Stimulated activated CD8-positive, alpha-beta memory T cell treated with anti-CD3 and anti-CD28 coated beads, Interleukin-2, amount 100 ng/mL, for 1 hour (primary cell): ENCODE results near the gene FSTL3.
"Not testable (repeated sequence)": the region's sequence is repeated elsewhere in the genome, so short reads cannot be mapped to it uniquely, and the experiment has no call there.

Experiments used
- DNase-seq, 2 donors: peaks; one replicate each; pipeline ENCODE4 v3.0.0-alpha.2; 2020; ENCODE audit warnings: low read depth in 2 of 2

The FSTL3 gene

GRCh38 chr19:676339-677105 is at the start of gene FSTL3:
TSS of gene FSTL3 (plus strand) at chr19:676392. CDS start at chr19:676424, 32 bp downstream.
- DNase-seq, result no peak

- not testable (repeated sequence) for DNase-seq
Observed at GRCh38 chr19:626566-626965, 49.6 kb upstream of the FSTL3 start.

- DNase-seq, result no peak
Observed at GRCh38 chr19:628168-628567, 48.0 kb upstream of the FSTL3 start.

GRCh38 chr19:629515-629914 is 46.7 kb upstream of the FSTL3 start:
- not testable (repeated sequence) for DNase-seq

GRCh38 chr19:629961-630714 is 46.1 kb upstream of the FSTL3 start:
- no peak for DNase-seq

GRCh38 chr19:632579-633067 is 43.6 kb upstream of the FSTL3 start:
- no peak for DNase-seq

- peak; percentile 91 to 92 for DNase-seq
Observed at GRCh38 chr19:633068-633785, 43.0 kb upstream of the FSTL3 start, which contains the start of gene POLRMT. TSS of gene POLRMT (minus strand) at chr19:633537. CDS start at chr19:633512, 25 bp downstream.

GRCh38 chr19:633786-634639 is 42.2 kb upstream of the FSTL3 start:
- DNase-seq, result no peak

GRCh38 chr19:634975-635652 is 41.1 kb upstream of the FSTL3 start:
- no peak for DNase-seq

GRCh38 chr19:638906-639252 is 37.3 kb upstream of the FSTL3 start:
- no peak for DNase-seq

- DNase-seq, result peak; percentile 93 to 96
Observed at GRCh38 chr19:639253-640160, 36.7 kb upstream of the FSTL3 start, which contains the start of gene FGF22. TSS of gene FGF22 (plus strand) at chr19:639879. CDS start at chr19:639926, 47 bp downstream.

GRCh38 chr19:640161-640558 is 36.0 kb upstream of the FSTL3 start:
- DNase-seq, result no peak

GRCh38 chr19:640606-641189 is 35.5 kb upstream of the FSTL3 start:
- no peak for DNase-seq

- no peak for DNase-seq
Observed at GRCh38 chr19:641702-642101, 34.5 kb upstream of the FSTL3 start.

GRCh38 chr19:642767-643727 is 33.1 kb upstream of the FSTL3 start:
- no peak for DNase-seq

GRCh38 chr19:643736-644135 is 32.5 kb upstream of the FSTL3 start:
- DNase-seq, result no peak

- DNase-seq, result no peak
Observed at GRCh38 chr19:644363-644762, 31.8 kb upstream of the FSTL3 start.

- no peak for DNase-seq
Observed at GRCh38 chr19:644789-645188, 31.4 kb upstream of the FSTL3 start.
